Measurements from ENCODE around the gene DUSP10.
A peak's percentile ranks its signal among the peaks of the same experiment; 100 is the strongest.

Gene DUSP10

GRCh38 chr1:221719987-221720386, 21.9 kb downstream of the DUSP10 start:
- Mint-ChIP-seq H3K27ac (peak overlapping the region in 1 of 3 experiments; percentile 19), H3K4me1 (peaks cover 34% of the 10 kb centered on the region), H3K4me3 (no peak overlapping the region), H3K9me3 (peaks cover 4% of the 10 kb centered on the region), H3K27me3 (ENCODE audit: low read depth) (peaks cover 3% of the 10 kb centered on the region), H3K36me3 (ENCODE audit: low read depth) (peaks cover 13% of the 10 kb centered on the region)
- no peak for TF ChIP-seq CTCF (IDR thresholded peaks at IDR 0.05; ENCODE audit: unreplicated experiment in 3 of 3)

GRCh38 chr1:221719278-221719597, 22.7 kb downstream of the DUSP10 start:
- Mint-ChIP-seq H3K27ac (peak overlapping the region in 2 of 3 experiments; percentile 37 to 69), H3K9me3 (peaks cover 4% of the 10 kb centered on the region), H3K27me3 (ENCODE audit: low read depth) (peaks cover 3% of the 10 kb centered on the region), H3K4me3 (no peak overlapping the region), H3K4me1 (peaks cover 41% of the 10 kb centered on the region), H3K36me3 (ENCODE audit: low read depth) (peaks cover 13% of the 10 kb centered on the region)
- TF ChIP-seq CTCF (IDR thresholded peaks at IDR 0.05; ENCODE audit: unreplicated experiment in 3 of 3), result no peak

GRCh38 chr1:221718381-221719277, 23.3 kb downstream of the DUSP10 start:
- Mint-ChIP-seq H3K4me3 (no peak overlapping the region), H3K4me1 (peaks cover 46% of the 10 kb centered on the region), H3K27ac (peak overlapping the region; percentile 26 to 71 (median 69)), H3K36me3 (ENCODE audit: low read depth) (peaks cover 8% of the 10 kb centered on the region), H3K27me3 (ENCODE audit: low read depth) (peaks cover 3% of the 10 kb centered on the region), H3K9me3 (no peaks in the 10 kb centered on the region)
- TF ChIP-seq CTCF (IDR thresholded peaks at IDR 0.05; ENCODE audit: unreplicated experiment in 3 of 3), result no peak

GRCh38 chr1:221717485-221717853, 24.4 kb downstream of the DUSP10 start:
- peaks cover 46% of the 10 kb centered on the region for H3K4me1 Mint-ChIP-seq
- H3K27ac Mint-ChIP-seq, result peak overlapping the region in 2 of 3 experiments; percentile 33 to 43
- peaks cover 3% of the 10 kb centered on the region for H3K27me3 Mint-ChIP-seq (ENCODE audit: low read depth)
- no peak overlapping the region for H3K4me3 Mint-ChIP-seq
- peaks cover 3% of the 10 kb centered on the region for H3K36me3 Mint-ChIP-seq (ENCODE audit: low read depth)
- no peak for TF ChIP-seq CTCF (IDR thresholded peaks at IDR 0.05; ENCODE audit: unreplicated experiment in 3 of 3)
- H3K9me3 Mint-ChIP-seq, result no peaks in the 10 kb centered on the region

GRCh38 chr1:221716713-221717484, 25.0 kb downstream of the DUSP10 start:
- Mint-ChIP-seq H3K27me3 (ENCODE audit: low read depth) (peaks cover 3% of the 10 kb centered on the region), H3K9me3 (no peaks in the 10 kb centered on the region), H3K36me3 (ENCODE audit: low read depth) (no peaks in the 10 kb centered on the region), H3K4me3 (no peak overlapping the region), H3K27ac (peak overlapping the region in 2 of 3 experiments; percentile 7 to 43), H3K4me1 (peaks cover 46% of the 10 kb centered on the region)
- no peak for TF ChIP-seq CTCF (IDR thresholded peaks at IDR 0.05; ENCODE audit: unreplicated experiment in 3 of 3)
